IPS-20b (cell line): ENCODE measurements around the gene DBNL.
"Not testable (repeated sequence)": the region's sequence is repeated elsewhere in the genome, so short reads cannot be mapped to it uniquely, and the experiment has no call there.

Experiments
- H3K27ac ChIP-seq: one replicate; pipeline ENCODE4 v1.5.1; 2013; ENCODE audit warnings: low read length
- H3K27me3 ChIP-seq: 2 replicates; pipeline ENCODE4 v1.6.1; 2013; ENCODE audit warnings: mild to moderate bottlenecking, low read length, inconsistent platforms; ENCODE audit not compliant: insufficient read depth
- H3K36me3 ChIP-seq: 2 replicates; pipeline ENCODE4 v1.6.1; 2013; ENCODE audit warnings: low read depth, mild to moderate bottlenecking, inconsistent platforms, low read length, moderate library complexity; ENCODE audit not compliant: insufficient read depth
- H3K4me1 ChIP-seq: 2 replicates; pipeline ENCODE4 v1.6.1; 2013; ENCODE audit warnings: mild to moderate bottlenecking, control low read depth, inconsistent platforms, low read length, moderate library complexity; ENCODE audit not compliant: insufficient read depth
- H3K4me3 ChIP-seq: 2 replicates; pipeline ENCODE4 v1.5.1; 2013; ENCODE audit warnings: mild to moderate bottlenecking, low read length, inconsistent platforms
- H3K9ac ChIP-seq: 2 replicates; pipeline ENCODE4 v1.6.1; 2013; ENCODE audit warnings: low read depth, mild to moderate bottlenecking, inconsistent platforms, low read length, moderate library complexity
- H3K9me3 ChIP-seq: 2 replicates; pipeline ENCODE4 v1.6.1; 2013; ENCODE audit warnings: mild to moderate bottlenecking, low read depth, low read length, inconsistent platforms; ENCODE audit not compliant: insufficient read depth

The DBNL gene

GRCh38 chr7:44032031-44032430 lies 12.5 kb upstream of the DBNL start:
- not testable (repeated sequence) for H3K27ac ChIP-seq, H3K9ac ChIP-seq, H3K27me3 ChIP-seq, H3K4me1 ChIP-seq, H3K9me3 ChIP-seq, H3K36me3 ChIP-seq, H3K4me3 ChIP-seq

- H3K27me3 ChIP-seq, H3K36me3 ChIP-seq, H3K9me3 ChIP-seq, H3K9ac ChIP-seq, H3K27ac ChIP-seq, H3K4me3 ChIP-seq, H3K4me1 ChIP-seq: not testable (repeated sequence)
These were observed 10.3 kb upstream of the DBNL start for GRCh38 chr7:44033971-44034844.

- H3K9me3 ChIP-seq, H3K9ac ChIP-seq, H3K4me1 ChIP-seq, H3K27ac ChIP-seq, H3K4me3 ChIP-seq, H3K27me3 ChIP-seq, H3K36me3 ChIP-seq: not testable (repeated sequence)
These were observed 8.1 kb upstream of the DBNL start for GRCh38 chr7:44036364-44036763.

GRCh38 chr7:44037951-44038350 lies 6.6 kb upstream of the DBNL start:
- not testable (repeated sequence) for H3K27ac ChIP-seq, H3K9ac ChIP-seq, H3K36me3 ChIP-seq, H3K4me3 ChIP-seq, H3K4me1 ChIP-seq, H3K9me3 ChIP-seq
- peaks cover 10% of the 10 kb centered on the region for H3K27me3 ChIP-seq

GRCh38 chr7:44038553-44038952 lies 5.9 kb upstream of the DBNL start:
- not testable (repeated sequence) for H3K36me3 ChIP-seq, H3K4me1 ChIP-seq, H3K4me3 ChIP-seq, H3K27ac ChIP-seq, H3K9me3 ChIP-seq, H3K9ac ChIP-seq
- H3K27me3 ChIP-seq, result peaks cover 10% of the 10 kb centered on the region

GRCh38 chr7:44038961-44039558 lies 5.4 kb upstream of the DBNL start:
- not testable (repeated sequence) for H3K9ac ChIP-seq, H3K4me3 ChIP-seq, H3K9me3 ChIP-seq, H3K4me1 ChIP-seq, H3K27ac ChIP-seq, H3K36me3 ChIP-seq
- H3K27me3 ChIP-seq, result peaks cover 10% of the 10 kb centered on the region

- H3K4me3 ChIP-seq, H3K9me3 ChIP-seq, H3K9ac ChIP-seq, H3K27ac ChIP-seq, H3K4me1 ChIP-seq, H3K36me3 ChIP-seq: not testable (repeated sequence)
- peaks cover 10% of the 10 kb centered on the region for H3K27me3 ChIP-seq
These were observed 4.6 kb upstream of the DBNL start for GRCh38 chr7:44039800-44040492.

- not testable (repeated sequence) for H3K36me3 ChIP-seq, H3K27ac ChIP-seq, H3K9ac ChIP-seq, H3K4me1 ChIP-seq, H3K9me3 ChIP-seq
- H3K4me3 ChIP-seq, result peak overlapping the region; percentile 40; the same call in 1 of the 2 replicates
- peaks cover 10% of the 10 kb centered on the region for H3K27me3 ChIP-seq
These were observed 4.0 kb upstream of the DBNL start for GRCh38 chr7:44040493-44040891.

- no peaks in the 10 kb centered on the region for H3K9me3 ChIP-seq
- no peak overlapping the region for H3K4me3 ChIP-seq
- H3K27ac ChIP-seq, result no peak overlapping the region
- peaks cover 5% of the 10 kb centered on the region; the same call in 1 of the 2 replicates for H3K36me3 ChIP-seq
- H3K9ac ChIP-seq, result no peak overlapping the region
- H3K27me3 ChIP-seq, result peaks cover 10% of the 10 kb centered on the region
- H3K4me1 ChIP-seq, result no peaks in the 10 kb centered on the region
These were observed 2.3 kb upstream of the DBNL start for GRCh38 chr7:44042221-44042620.

- H3K27ac ChIP-seq, result no peak overlapping the region
- H3K9me3 ChIP-seq, result no peaks in the 10 kb centered on the region
- H3K4me3 ChIP-seq, result peak overlapping the region; percentile 73
- no peaks in the 10 kb centered on the region for H3K4me1 ChIP-seq
- peak overlapping the region; percentile 74; the same call in 1 of the 2 replicates for H3K9ac ChIP-seq
- peaks cover 10% of the 10 kb centered on the region for H3K27me3 ChIP-seq
- H3K36me3 ChIP-seq, result peaks cover 5% of the 10 kb centered on the region; the same call in 1 of the 2 replicates
These were observed 600 bp upstream of the DBNL start for GRCh38 chr7:44043902-44044301.

GRCh38 chr7:44045226-44046014 lies 918 bp downstream of the DBNL start:
- peak overlapping the region; percentile 74; the same call in 1 of the 2 replicates for H3K9ac ChIP-seq
- H3K27me3 ChIP-seq, result peaks cover 10% of the 10 kb centered on the region
- peak overlapping the region; percentile 73 for H3K4me3 ChIP-seq
- no peak overlapping the region for H3K27ac ChIP-seq
- no peaks in the 10 kb centered on the region for H3K4me1 ChIP-seq
- H3K9me3 ChIP-seq, result no peaks in the 10 kb centered on the region
- peaks cover 16% of the 10 kb centered on the region for H3K36me3 ChIP-seq
